Epithelial cell of proximal tubule (primary cell): ENCODE measurements around the gene PRSS57. TPM values are rescaled to one million over a fixed set of nuclear protein-coding genes. Genes with fewer than 3 reads are reported as not detected.

Source experiments
- DNase-seq: peaks from one replicate; pipeline ENCODE4 v3.0.0-alpha.2; 2011; ENCODE audit warnings: low read depth
- H3K4me3 ChIP-seq: 2 replicates; pipeline ENCODE4 v1.5.1; 2011; ENCODE audit warnings: low read depth, mild to moderate bottlenecking, low read length
- total RNA-seq: library from RNA; depleted of rRNA; stranded (reverse); fragments of >200 nt; gene quantifications from 2 replicates; pipeline ENCODE4 v1.2.3, GENCODE V29; 2015
- TF ChIP-seq, protein P1 (sequence below): conservative IDR thresholded peaks from 2 replicates; pipeline ENCODE4 v1.5.1; 2012; ENCODE audit warnings: low read depth, mild to moderate bottlenecking, low read length

Gene PRSS57
- total RNA-seq, 1 donor from 2014 or later = not detected

DNA sequence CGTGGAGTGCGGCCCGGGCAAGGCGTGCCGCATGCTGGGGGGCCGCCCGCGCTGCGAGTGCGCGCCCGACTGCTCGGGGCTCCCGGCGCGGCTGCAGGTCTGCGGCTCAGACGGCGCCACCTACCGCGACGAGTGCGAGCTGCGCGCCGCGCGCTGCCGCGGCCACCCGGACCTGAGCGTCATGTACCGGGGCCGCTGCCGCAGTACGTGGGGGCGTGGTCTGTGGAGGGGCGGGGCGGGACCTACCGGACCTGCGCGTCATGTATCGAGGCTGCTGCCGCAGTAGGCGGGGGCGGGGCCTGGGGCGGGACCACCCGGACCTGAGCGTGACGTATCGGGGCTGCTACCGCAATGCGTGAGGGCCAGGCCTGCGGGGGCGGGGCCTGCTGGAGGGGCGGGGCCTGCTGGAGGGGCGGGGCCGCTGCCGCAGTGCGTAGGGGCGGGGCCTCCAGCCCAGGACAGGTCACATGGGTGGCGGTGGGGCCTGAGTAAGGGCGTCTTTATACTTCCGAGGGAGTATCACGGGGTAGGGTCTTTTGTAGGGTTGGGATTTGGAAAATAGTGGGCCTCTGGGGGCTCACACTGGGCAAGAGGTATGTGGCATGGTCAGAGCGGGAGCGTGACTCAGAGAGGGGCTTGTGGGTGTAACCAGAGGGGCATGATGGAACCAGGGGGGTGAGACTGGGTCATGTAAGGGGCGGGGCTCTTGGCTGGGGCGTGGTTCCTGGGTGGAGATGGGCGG is 14.8 kb downstream of the PRSS57 start:
- peak overlapping the region; percentile 67 for H3K4me3 ChIP-seq
- peak; percentile 74 for DNase-seq
- TF ChIP-seq, protein P1, sequence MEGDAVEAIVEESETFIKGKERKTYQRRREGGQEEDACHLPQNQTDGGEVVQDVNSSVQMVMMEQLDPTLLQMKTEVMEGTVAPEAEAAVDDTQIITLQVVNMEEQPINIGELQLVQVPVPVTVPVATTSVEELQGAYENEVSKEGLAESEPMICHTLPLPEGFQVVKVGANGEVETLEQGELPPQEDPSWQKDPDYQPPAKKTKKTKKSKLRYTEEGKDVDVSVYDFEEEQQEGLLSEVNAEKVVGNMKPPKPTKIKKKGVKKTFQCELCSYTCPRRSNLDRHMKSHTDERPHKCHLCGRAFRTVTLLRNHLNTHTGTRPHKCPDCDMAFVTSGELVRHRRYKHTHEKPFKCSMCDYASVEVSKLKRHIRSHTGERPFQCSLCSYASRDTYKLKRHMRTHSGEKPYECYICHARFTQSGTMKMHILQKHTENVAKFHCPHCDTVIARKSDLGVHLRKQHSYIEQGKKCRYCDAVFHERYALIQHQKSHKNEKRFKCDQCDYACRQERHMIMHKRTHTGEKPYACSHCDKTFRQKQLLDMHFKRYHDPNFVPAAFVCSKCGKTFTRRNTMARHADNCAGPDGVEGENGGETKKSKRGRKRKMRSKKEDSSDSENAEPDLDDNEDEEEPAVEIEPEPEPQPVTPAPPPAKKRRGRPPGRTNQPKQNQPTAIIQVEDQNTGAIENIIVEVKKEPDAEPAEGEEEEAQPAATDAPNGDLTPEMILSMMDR = peak; percentile 32

DNA sequence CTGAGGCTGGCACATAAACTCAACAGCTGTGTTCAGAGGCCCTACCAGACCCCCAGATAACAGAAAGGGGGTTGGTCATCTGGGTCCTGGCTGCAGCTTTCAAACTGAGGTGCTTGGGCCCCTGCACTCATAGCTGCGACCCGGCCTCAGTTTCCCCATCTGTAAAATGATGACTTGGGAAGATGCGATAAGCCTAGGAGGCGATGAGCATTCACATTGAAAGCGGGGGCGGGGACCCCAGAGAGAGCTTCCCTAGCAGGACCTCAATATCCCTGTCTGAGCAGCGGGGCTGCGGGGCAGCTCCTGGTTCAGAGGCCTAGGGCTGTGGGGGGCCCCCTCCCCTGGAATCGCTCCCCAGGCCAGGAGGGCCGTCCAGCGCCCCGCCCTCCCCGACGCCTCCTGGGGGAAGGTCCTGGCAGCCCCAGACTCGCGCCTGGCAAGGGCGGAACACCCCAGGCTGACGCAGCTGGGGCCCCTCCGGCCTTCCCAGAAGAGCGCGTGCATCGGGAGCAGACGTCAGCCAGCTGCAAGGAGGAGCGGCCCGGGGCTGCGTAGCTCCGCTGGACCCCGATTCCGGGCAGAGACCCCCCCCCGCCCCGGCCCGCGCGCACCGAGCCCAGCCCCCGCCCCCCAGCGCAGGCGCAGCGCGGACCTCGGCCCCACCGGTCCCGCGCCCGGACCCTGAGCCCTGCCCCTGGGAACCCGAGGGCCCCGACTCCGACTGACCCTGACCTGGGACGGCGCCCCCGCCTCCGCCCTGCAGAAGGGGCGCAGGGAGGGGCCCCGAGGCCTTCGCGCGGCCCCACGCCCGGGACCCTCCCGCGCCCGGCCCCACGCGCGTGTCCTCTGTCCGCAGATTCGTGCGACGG is 15.6 kb downstream of the PRSS57 start:
- peak overlapping the region; percentile 67 for H3K4me3 ChIP-seq
- DNase-seq = no peak
- TF ChIP-seq, protein P1 = peak; percentile 0

DNA sequence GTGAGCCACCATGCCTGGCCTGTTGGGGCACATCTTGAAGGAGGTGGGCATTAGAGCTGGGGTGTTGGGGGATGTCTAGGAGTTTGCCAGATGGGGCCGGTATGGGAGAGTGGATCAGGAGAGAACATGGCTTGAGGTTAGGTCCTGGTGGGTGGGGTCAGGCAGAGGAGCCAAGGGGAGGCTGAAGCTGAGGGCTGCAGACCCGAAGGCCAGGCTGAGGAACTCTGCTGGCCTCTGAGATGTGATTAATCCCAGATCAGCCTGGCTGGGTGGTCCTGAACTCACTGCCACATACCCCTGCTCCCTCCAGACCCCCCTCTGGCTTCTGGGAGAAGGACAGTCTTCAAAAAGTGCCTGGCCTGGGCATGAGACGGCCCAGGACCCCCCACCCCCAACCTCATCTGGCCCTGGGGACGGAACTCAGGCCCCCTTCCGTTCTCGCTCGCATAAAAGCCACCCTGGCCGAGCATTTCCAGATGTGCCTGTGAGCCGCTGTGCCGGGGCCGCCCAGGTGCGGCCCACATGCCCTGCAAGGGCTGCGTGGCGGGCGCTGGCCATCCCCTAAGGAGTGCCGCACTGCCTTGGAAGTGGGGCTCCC is 16.4 kb downstream of the PRSS57 start:
- TF ChIP-seq, protein P1 = no peak

DNA sequence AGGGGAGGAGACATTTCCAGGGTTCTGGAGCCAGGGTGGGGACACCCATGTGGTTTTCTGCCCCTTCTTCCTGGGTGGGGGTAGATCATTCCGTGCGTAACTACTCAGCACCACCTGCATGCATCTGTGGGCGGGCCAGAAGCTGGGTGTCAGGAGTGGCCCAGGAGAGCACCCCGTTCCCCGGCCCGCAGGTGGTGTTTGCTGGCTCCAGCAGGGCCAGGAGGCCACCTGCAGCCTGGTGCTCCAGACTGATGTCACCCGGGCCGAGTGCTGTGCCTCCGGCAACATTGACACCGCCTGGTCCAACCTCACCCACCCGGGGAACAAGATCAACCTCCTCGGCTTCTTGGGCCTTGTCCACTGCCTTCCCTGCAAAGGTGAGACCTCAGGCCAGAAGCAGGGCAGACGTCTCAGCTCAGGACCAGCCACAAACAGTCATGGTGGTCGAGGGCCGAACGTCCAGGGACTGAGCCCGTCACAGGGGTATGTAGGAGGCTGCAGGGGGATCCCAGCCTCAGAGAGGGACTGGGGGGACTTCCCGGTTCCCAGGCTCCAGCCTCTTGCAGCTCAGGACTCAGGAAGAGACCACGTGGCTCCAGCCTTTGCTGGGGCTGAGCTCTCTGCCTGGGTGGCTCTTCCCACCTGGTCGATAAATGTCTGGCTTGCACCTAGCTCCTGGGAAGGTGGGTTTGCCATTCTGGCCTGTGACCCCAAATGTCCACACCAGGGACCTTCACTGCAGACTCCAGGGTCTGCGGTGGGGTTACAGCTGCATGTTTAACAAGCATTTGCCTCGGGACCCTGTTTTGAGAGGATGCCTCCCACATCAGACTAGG is 17.4 kb downstream of the PRSS57 start:
- H3K4me3 ChIP-seq = peak overlapping the region; percentile 64
- DNase-seq = no peak
- TF ChIP-seq, protein P1 = no peak

More for the DNA sequence above, 16.4 kb downstream of the PRSS57 start:
- peak overlapping the region; percentile 67 for H3K4me3 ChIP-seq
- no peak for DNase-seq

DNA sequence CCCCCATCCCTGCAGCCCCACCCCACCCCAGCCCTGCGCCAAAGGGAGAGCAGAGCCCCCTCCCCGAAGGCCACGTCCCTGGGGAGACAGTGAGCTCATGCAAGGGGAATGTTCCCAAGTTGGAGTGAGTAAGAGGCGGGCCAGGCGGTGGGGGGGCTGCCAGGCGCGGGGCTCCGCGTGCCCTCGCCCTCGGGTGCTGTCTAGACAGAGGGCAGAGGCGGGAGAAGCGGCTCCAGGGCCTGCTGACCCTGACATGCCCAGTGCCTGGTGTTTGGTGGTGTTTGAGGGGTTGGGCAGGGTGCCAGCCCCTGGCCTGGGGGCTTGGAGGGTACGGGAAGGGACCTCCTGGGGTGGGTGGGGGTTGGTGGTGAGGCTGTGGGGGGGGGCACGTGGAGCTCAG is 18.1 kb downstream of the PRSS57 start:
- TF ChIP-seq, protein P1 = no peak
- no peak for DNase-seq

More for the DNA sequence above, 18.1 kb downstream of the PRSS57 start:
- H3K4me3 ChIP-seq = peak overlapping the region; percentile 64
